GM18498 (cell line): ENCODE measurements around the gene RBMS3.

ENCODE experiments used
- ATAC-seq: cut with Tn5 transposase; IDR thresholded peaks from one replicate; pipeline ENCODE4 v1.9.1; 2021; ENCODE audit warnings: mild to moderate bottlenecking, moderate library complexity; ENCODE audit not compliant: unreplicated experiment

The RBMS3 gene

GRCh38 chr3:29701326-29701983, 420.6 kb downstream of the RBMS3 start:
- ATAC-seq = no peak

- no peak for ATAC-seq
Observed at GRCh38 chr3:29705906-29706844, 425.3 kb downstream of the RBMS3 start.

DNA sequence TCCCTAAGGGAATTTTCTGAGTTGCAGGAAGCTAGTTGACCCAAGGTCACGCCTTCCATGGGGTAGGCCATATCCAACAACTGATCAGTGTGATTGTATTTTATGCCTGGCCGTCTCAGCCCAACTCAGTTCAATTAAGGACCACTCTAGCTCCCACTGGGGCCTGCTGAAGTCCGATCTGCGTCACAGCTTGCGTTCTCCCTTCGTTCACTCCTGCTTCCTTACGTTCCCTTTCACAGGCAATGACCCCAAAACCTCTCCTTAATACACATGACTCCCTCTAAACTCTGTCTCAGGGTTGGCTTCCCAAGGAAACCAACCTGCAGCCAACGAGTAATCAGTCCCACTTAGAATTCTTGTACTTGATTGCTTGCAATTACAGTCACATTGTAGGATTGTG, 428.0 kb downstream of the RBMS3 start:
- ATAC-seq = no peak

- ATAC-seq = no peak
Observed at GRCh38 chr3:29711255-29711771, 430.4 kb downstream of the RBMS3 start.

GRCh38 chr3:29716213-29716612, 435.3 kb downstream of the RBMS3 start:
- no peak for ATAC-seq

- ATAC-seq = no peak
Observed at GRCh38 chr3:29718661-29719065, 437.8 kb downstream of the RBMS3 start.

- no peak for ATAC-seq
Observed at GRCh38 chr3:29720665-29721064, 439.8 kb downstream of the RBMS3 start.

- no peak for ATAC-seq
Observed at GRCh38 chr3:29721789-29722188, 440.9 kb downstream of the RBMS3 start.

DNA sequence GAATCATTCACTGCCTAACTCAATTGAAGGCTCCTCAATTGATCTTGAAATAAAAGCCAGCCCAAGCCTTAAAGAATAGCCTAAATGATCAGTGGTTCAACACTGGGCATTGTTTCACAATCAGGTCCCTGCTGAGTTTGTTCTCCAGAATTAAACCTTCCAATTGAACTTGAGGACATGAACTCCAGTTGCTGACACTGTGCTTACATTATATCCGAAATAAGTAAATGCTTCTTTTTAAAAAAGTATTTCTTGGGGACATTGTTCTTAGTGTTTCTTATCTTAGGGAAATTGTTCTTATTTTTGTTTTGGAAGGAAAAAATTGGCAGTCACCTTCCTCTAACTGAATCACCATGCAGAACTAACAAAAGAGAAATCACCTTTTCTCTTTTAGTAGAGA, 450.2 kb downstream of the RBMS3 start:
- ATAC-seq = no peak

- ATAC-seq = no peak
Observed at GRCh38 chr3:29741231-29741630, 460.4 kb downstream of the RBMS3 start.

DNA sequence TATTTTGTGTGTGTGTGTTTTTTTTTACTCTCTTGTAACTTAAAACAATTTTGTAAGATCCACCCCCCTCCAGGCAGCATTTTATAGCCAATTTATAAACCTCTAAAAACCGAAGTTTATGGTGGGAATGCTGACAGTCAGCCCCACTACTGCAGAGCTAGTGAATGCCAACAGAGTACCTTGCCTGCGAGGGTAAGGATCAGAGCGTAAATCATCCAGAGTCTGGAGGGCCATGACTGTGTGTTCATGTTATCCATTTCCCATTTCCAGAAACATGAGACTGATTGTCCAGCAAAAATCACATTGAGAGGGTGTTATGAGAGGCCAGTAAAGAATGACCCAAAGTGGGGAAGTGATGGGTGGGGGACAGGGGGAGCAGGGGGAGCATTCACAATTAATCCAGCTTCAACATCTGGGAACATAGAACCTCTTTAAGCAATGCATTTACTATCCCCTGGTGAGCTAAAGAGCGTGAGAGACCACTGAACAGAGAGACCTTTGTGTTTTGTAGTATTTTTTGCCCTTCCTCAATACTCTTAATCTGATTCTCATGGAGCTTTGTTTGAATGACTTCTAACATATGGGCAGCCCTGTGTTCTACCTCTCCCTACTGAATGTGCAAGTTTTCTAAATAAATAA, 464.5 kb downstream of the RBMS3 start:
- ATAC-seq = no peak

DNA sequence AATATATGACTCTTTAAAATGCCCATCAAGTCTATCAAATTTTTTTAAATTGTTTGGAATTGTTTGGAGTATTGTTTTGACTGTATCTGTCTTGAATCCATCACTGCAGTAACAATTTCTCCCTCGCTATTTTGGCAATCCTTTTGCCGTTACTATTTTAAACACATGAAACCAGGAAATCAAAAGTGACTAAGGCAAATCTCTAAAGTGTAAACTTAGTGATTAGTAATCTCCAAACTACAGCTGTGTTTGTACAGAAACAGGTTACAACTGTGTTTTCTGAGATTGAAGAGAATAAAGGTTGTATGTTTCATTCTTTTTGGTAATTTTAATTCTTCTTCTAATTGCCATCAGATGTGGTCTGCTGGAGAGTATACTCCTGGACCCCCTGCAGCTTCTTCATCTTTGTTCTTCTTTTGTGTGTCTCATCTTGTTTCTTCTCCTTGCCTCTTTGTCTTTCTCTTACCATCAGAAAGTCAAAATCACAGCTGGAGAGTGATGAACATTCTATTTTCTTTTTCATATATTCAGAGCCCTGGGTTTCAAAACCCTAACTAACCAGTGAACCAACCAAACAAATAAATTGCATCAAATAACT, 465.4 kb downstream of the RBMS3 start:
- no peak for ATAC-seq

- ATAC-seq = no peak
Observed at GRCh38 chr3:29747991-29748390, 467.1 kb downstream of the RBMS3 start.

DNA sequence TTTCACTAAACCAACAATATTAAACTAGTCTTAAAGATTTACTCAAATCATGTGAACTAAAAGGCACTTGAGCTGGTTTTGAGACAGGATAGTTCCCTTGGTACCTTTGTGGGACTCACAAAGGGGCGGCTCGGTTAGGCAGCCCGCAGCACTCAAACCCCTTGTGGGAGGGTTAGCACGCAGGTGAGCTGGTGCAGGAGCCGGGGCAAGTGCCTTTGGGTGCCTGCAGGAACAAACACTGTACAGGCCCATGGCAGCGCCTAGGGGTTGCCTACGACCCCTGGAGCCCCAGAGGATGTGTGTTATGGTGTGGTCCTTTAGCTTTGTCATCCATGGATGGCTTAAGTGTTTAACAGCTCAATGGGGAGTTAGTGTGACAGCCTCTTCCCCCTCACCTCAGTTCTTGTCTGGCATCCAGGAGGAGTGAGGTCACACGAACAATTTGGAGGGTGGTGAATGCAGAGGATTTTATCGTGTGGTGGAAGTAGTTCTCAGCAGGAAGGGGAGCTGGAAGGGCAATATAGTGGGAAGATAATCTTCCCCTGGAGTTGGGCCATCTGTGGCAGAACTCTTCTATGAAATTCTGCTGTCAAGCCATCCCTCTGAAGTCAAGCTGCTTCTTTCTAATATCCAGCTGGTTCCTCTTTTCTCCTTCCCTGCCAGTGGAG, 470.9 kb downstream of the RBMS3 start:
- no peak for ATAC-seq

DNA sequence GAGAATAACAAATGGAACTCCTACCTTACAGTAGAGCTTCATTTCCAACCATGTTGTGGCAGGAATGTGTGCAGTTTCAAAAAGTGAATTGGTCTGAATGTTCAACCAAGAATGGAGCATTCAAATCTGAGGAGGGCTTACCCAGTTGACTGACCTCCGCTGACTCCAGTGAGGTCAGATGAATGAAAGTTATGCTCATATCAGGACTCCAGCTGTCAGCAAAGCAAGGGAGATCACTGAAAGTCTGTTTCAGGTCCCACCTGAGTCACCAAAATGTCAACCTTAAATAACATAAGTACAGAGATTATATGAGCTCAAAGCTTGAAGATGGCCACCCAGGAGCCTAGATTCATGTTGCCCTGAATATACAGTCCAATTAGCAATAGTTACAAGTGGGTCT, 473.5 kb downstream of the RBMS3 start:
- ATAC-seq = no peak

DNA sequence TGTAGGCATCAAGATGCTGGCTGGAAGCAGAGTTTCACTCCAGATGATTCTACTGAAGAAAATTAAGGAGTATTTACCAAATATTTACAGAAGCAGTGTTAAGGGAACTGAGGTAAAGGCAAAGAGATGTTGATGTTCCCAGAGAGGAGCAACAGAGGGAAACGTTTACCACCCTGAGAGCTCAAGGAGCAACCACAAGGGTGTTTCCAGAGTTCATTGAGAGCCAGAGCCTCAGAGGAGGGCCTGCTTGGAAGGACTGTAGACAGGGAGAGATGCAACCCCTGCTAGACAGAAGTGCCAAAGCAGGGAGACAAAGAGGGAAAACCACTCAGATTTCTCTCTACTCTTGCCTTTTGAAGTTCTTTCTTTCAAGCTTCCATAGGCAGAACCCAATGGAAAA, 474.5 kb downstream of the RBMS3 start:
- no peak for ATAC-seq

DNA sequence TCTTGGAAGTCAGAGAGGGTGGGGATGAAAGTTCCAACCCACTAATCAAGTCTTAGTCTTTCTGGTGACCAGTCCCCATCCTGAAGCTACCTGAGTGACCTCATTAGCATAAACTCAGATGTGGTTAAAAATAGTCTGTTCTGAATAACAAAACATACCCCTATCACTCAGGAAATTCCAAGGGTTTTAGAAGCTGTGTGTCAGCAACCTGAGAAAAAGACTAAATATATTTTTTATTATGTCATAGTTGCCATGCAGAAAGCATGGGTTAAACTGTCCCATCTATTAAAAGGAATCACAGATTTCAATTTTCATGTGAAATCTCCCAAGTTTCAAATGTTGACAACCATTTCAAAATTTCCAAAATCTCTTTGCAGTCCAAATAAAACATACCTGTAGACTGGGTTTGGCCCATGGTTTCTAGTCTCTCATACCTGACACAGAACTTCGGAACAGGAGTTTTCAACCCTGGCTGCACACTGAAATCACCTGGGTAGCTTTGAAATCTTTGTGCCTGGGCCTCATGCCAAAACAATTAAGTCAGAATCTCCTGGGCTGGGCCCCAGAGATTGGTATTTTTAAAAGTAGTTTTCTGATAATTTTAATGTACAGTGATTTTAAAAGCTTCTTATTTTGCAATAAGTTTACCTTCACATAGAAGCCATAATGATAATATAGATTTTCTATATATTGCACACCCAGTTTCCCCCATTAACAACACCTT, 476.3 kb downstream of the RBMS3 start:
- ATAC-seq = no peak

DNA sequence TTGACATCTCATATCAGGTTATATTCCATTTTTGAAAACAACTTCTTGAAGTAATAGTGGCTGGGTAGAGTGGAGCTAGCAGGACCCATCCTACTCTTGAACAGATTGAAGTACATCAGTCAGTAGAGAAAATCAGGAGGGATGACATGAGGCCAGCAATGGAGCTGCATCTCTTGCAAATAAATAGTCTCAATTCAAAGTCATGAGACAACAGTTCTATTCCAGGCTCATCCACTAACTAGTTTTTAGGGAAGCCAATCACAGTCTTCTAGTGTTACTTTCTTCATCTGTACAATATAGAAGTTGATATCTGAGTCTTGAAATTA, 477.2 kb downstream of the RBMS3 start:
- no peak for ATAC-seq

DNA sequence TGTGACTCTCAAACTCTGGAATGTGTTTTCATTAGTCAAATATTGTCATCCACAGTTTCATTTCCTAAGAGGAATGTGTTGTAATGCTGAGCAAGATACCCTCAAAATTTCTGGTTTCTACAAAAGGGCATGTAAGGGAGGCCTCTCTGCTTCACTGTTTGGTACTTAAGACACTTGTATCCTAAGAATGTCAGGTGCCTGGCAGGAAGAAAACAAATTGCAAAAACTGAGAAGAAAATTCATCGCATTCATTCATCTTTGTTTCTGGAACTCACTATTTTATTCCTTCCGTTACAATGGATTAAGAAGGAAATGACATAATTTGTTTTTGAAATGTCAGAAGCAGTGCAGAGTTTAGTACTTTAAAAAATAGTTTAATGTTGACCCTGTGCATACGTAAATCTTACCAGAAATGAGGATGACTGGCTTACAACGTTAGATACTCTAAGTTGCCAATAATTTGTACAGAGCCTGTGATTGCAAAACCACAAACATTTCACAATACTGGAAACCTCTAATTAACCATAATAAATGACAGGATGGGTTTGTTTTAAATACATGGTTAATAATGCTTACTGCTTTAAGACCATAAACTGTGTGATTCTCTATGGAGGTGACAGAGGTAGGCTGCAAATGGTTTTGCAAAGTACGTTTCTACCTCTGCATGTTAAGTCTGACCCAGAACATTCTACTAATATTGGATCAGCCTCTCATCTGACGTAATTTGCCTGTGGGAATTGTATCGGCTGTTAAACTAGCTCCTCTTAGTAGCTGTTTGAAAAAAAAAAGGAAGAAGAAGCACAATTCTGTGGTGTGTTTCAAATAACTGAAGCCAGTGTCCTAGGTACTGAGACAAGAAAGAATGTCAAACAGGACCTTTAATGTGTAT, 477.8 kb downstream of the RBMS3 start:
- ATAC-seq = no peak
